ENCODE results near the gene KRTAP2-4.

- TF ChIP-seq CTCF (conservative IDR thresholded peaks at IDR 0.05): no peak
- no peak for TF ChIP-seq EZH2 (IDR thresholded peaks at IDR 0.05; ENCODE audit: low read depth)
Observed at GRCh38 chr17:41065829-41066624, at the start of gene KRTAP2-4.
